GM19324 (cell line): ENCODE data around the gene PDYN.
"Not testable (repeated sequence)": the region's sequence is repeated elsewhere in the genome, so short reads cannot be mapped to it uniquely, and the experiment has no call there.

Source experiments
- ATAC-seq: cut with Tn5 transposase; IDR thresholded peaks from one replicate; pipeline ENCODE4 v1.9.1; 2021; ENCODE audit warnings: mild to moderate bottlenecking, moderate library complexity; ENCODE audit not compliant: unreplicated experiment, low FRiP score

PDYN gene

GRCh38 chr20:1993986-1994385 is at the start of gene PDYN:
Gene PDYN (minus strand): TSS chr20:1994058. CDS start chr20:1983084, 10,974 bp downstream.
- no peak for ATAC-seq

DNA sequence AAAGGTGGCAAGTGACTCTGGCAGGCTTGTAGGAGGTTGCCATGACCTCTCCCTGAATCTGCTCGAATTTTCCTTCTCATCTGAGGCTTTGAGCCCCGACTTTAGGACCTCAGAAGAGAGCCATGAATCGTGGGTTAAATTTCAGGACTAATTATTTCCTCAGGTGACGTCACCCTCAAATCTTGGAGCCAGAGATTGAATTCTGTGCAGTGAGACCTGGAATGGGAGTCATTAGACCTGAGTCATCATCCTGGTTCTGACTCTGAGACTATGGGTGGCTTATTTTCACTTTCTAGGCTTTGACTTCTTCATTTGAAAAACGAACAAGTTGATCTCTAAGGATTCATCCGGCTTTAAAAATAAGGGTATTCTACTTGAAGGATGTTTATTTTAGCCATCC is 48.5 kb upstream of the PDYN start:
- no peak for ATAC-seq

- no peak for ATAC-seq
Observed at GRCh38 chr20:2038161-2038560, 44.3 kb upstream of the PDYN start.

DNA sequence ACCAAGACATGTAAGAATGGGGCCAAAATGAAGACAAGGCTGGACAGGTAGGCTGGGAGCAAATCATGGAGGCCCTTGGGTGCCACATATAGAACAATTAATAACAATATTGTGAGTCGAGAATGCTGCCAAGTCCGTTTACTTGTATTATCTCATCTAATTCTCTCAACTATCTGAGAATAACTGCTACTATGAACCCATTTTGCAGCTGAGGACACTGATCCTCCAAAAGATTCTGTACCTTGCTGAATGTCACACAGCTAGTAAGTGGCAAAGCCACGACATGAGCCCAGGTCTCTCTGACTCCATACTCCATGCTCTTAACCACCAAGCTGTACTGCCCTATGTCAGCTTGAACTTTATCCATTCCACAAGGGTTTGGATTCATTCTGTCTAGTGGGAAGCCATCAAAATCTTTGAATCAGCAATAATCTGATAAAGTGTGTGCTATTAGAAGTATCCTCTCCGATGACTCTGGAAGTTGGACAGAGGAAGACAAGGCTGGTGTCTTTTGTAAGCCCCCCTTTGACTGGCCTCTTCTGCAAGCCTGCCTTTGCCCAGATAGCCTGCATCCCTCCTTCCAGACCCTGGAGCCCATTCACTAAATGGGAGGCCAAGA is 43.5 kb upstream of the PDYN start:
- ATAC-seq = no peak

GRCh38 chr20:2036357-2036756 is 42.5 kb upstream of the PDYN start:
- not testable (repeated sequence) for ATAC-seq

DNA sequence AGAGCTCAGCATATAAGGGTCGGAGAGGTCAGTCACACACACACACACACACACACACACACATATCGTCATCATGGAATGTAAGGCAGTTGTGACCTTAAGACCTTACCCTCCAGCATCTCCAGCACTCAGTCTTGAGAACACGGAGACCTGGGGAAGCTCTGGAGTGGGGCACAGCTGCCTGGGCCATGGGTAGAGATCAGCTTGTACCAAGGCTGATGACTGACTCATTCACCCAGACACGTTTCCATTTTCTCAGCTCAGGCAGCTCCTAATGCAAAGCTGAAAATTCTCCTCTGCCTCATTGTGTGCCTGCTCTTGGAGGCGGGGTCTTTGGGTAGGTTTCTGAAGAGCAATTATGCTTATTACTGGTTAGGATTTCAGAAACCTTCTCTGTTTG is 38.3 kb upstream of the PDYN start:
- no peak for ATAC-seq

- ATAC-seq = no peak
Observed at GRCh38 chr20:2026514-2026913, 32.7 kb upstream of the PDYN start.

DNA sequence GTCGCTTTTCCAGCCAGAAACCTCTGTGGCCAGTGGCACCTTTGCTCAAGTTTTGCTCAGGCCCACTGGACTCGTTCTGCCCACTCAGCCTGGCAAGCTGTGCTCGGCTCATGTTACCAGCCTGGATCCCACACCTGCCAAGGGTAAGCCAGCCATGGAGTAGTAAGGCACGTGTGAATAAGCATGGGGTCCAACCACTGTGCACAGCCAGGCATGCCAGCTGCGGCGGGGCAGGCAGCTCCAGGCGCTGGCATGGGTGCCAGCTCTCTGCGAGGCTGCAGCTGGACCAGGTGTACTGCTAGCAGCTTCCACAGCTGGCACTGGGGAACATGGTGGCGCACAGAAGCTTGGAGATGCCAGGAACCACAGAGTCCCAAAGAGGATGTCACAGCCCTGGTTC is 32.1 kb upstream of the PDYN start:
- no peak for ATAC-seq

- ATAC-seq = no peak
Observed at GRCh38 chr20:2023151-2023550, 29.3 kb upstream of the PDYN start.

GRCh38 chr20:2022163-2022562 is 28.3 kb upstream of the PDYN start:
- ATAC-seq = no peak

- ATAC-seq = no peak
Observed at GRCh38 chr20:2010533-2010932, 16.7 kb upstream of the PDYN start.

- ATAC-seq = no peak
Observed at GRCh38 chr20:2006452-2007361, 12.8 kb upstream of the PDYN start.

DNA sequence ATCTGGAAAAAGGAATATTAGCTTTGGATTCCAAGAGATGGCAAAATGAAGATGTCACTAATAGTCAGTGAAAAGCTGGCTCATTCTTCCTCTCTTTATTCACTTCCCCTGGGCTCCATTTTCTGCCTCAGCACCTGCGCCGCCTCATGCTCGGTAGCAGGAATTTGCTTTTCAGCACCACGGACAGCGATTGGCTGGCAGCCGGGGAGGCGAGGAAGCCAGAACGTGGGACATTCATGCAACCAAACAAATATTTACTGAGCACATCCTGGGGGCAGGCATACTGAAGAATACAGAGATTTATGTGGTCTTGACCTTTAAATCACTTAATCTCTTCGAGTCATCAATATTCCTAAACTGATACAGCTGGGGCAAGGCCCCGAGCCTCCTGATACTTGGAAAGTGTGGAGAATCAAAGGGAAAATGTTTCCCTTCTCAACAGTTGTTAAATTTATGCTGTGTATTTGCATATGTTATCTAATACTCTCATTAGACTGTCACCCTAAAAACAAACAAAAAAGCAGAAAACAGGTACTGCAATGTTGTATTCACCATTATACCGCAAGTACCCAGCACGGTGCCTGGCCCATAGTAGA is 12.1 kb upstream of the PDYN start:
- no peak for ATAC-seq

DNA sequence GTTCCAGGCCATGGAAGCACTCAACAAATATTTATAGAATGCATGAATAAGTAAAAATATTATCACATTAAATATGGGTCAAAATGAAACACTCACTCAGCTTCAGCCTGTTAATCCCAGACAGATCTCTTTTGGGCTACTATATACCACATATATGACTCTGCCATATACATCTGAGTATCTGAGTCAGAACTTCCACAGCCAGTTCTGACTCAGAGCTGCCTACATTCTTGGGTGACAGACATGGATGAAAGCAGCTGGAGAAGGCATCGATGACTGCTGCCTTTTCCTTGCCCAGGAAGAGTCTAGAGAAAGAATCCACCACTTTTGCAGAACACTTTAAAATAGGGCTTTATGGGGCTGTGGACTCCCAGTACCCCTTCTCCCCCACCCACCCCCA is 11.5 kb upstream of the PDYN start:
- no peak for ATAC-seq

GRCh38 chr20:2004171-2004570 is 10.3 kb upstream of the PDYN start:
- ATAC-seq = no peak

GRCh38 chr20:2002365-2002764 is 8.5 kb upstream of the PDYN start:
- no peak for ATAC-seq

- ATAC-seq = no peak
Observed at GRCh38 chr20:2001119-2001518, 7.3 kb upstream of the PDYN start.

DNA sequence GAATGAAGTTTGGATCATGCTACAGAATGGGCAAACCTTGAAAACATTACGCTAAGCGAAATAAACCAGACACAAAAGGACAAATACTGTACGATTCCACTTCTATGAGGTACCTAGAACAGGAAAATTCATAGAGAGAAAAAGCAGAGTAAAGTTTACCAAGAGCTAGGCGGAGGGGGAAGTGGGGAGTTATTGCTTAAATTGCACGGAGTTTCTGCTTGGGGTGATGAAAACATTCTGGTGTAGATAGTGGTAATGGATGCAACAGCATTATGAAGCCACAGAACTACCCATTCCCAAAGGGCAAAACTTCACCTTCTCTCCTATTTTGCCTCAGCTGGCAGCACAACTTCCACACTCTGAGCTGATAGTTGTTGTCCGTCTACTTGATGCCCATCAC is 6.4 kb upstream of the PDYN start:
- ATAC-seq = no peak

GRCh38 chr20:1998715-1999114 is 4.9 kb upstream of the PDYN start:
- ATAC-seq = no peak

DNA sequence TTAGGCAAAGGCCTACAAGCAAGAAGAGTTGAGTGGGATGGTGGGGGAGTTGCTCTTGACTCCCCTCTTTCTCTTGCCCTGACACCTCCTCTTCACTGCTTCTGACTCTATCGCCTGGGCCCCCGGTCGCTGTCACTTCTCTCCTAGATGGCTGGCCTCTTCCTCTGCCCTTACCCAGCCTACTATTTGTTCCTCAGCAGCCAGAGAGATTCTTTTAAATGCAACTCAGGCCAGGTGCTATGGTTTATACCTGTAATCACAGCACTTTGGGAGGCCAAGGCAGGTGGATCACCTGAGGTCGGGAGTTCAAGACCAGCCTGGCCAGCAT is 4.3 kb upstream of the PDYN start:
- ATAC-seq = no peak

- no peak for ATAC-seq
Observed at GRCh38 chr20:1997483-1998192, 3.8 kb upstream of the PDYN start.
